Choroid plexus epithelial cell (primary cell): ENCODE measurements around the gene CS.

ENCODE experiments used
- DNase-seq: peaks from one replicate; pipeline ENCODE4 v3.0.0-alpha.2; 2010; ENCODE audit warnings: low read depth
- H3K4me3 ChIP-seq: 2 replicates; pipeline ENCODE4 v1.5.1; 2011; ENCODE audit warnings: low read depth, mild to moderate bottlenecking, control low read depth, low read length, moderate library complexity
- CTCF ChIP-seq: conservative IDR thresholded peaks from 2 replicates; pipeline ENCODE4 v1.5.1; 2011; ENCODE audit warnings: low read depth, mild to moderate bottlenecking, control low read depth, inconsistent platforms, low read length, moderate library complexity

CS gene

DNA sequence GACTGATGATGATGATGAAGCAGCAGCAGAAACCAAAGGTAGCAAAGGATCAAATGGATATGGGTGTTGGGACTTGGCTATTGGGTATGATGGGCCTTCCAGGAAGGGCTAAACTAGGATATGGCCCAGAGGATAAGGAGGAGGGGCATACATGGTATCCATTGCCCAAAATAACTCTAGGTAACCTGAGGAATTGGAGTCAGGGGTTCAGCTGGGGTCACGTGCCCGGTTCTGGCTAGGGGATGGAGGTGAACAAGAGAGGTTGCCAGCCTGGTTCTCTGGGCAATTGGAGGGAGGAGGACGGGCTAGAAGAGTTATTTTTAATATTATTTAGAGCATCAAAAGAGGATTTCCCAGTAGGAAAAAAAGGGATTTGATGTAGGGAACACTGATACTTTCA is 39.2 kb downstream of the CS start:
- H3K4me3 ChIP-seq, result no peak overlapping the region
- TF ChIP-seq CTCF, result no peak
- no peak for DNase-seq

DNA sequence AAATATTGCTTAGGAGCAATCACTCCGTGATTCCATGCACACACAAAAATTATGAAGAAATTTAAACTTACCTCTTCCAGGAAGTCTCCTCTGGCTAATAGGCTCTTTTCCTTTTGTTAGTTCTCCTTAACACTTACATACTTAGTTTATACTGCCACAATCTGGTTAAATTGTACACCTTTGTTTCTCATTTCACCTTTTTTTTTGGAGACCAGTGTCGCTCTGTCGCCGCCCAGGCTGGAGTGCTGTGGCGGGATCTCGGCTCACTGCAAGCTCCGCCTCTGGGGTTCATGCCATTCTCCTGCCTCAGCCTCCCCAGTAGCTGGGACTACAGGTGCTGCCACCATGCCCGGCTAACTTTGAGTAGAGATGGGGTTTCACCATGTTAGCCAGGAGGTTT is 39.8 kb downstream of the CS start:
- DNase-seq, result no peak
- TF ChIP-seq CTCF, result no peak
- H3K4me3 ChIP-seq, result no peak overlapping the region

- no peak for DNase-seq
- H3K4me3 ChIP-seq, result peak overlapping the region; percentile 84
- no peak for TF ChIP-seq CTCF
Measured at GRCh38 chr12:56258820-56259183, 41.3 kb downstream of the CS start.

DNA sequence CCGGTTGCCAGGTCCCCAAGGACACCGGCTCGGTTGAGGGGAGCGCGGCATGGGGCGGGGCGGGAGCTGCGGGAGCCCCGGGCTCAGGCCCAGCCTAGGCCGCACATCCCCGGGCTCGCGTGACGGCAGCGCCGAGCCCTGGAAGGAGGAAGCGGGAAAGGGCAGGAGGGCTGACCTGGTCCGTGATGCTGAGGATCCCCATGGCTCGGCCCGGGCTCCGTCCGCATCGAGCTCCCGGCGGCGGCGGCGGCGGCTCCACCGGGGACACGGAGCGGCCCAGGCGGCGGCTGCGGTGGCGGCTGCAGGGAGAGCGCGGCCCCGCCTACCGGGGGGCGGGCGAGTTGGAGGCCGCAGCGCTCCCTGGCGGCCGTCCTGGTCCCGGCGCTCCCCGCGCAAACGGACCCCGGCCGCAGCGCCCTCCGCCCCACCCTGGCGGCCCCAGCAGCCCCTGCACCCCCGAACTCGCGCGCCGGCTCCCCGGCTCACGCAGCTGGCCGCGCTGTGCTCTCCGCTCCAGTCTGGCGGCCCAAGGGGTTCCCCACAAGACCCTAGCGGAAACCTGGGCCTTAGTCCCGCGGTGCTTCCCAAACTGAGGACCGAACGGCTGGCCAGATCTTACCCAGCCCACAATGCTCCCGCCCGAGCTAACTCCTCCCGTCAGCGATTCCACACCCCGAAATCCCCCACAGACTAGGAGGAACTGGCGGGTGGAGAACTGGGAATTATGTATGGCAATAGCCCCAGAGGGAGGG is 41.9 kb downstream of the CS start, which contains the start of gene ANKRD52:
TSS of gene ANKRD52 (minus strand) at position 317 of the 752 bp plus-strand sequence. CDS start at position 202, 115 bp downstream.
- peak; percentile 44 for TF ChIP-seq CTCF
- DNase-seq, result peak; percentile 67
- H3K4me3 ChIP-seq, result peak within 1 kb of the TSS; percentile 84

- H3K4me3 ChIP-seq, result peak overlapping the region; percentile 84
- peak; percentile 36 for DNase-seq
- TF ChIP-seq CTCF, result no peak
Measured at GRCh38 chr12:56257491-56258067, 42.6 kb downstream of the CS start.

DNA sequence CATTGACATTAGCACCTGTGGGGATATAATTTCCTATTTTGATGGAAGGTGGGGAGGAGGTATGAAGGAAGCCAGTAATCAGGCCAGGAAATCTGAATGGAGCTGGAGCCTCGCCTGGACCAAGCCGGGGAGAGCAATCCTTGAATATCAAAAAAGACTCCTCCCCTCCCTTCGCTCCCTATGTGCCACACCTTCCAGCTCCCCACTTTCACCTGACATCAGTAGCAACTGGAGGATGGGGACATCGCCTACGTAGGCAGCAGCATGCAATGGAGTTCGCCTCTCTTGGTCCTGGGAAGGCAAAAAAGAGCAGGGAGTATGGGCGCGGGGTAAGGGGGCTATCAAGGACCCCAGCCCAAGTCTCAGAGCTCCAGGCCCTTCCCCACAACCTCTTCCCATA is 43.1 kb downstream of the CS start:
- peak overlapping the region; percentile 84 for H3K4me3 ChIP-seq
- no peak for TF ChIP-seq CTCF
- no peak for DNase-seq
